Osteoblast (primary cell): Measurements from ENCODE around the gene PRCC. TPM values are rescaled to one million over a fixed set of nuclear protein-coding genes. Genes with fewer than 3 reads are reported as not detected.

Source experiments
- DNase-seq: peaks from one replicate; pipeline ENCODE4 v3.0.0; 2011; ENCODE audit warnings: low spot score, mixed read lengths; ENCODE audit not compliant: insufficient read length; ENCODE audit errors: missing footprints
- H2AFZ ChIP-seq: 2 replicates; pipeline ENCODE4 v1.6.0; 2011; ENCODE audit warnings: mild to moderate bottlenecking, low read length
- H3K27ac ChIP-seq: 2 replicates; pipeline ENCODE4 v1.5.1; 2011; ENCODE audit warnings: mild to moderate bottlenecking, low read depth, low read length, moderate library complexity
- H3K27me3 ChIP-seq: 2 replicates; pipeline ENCODE4 v1.6.0; 2012; ENCODE audit warnings: mild to moderate bottlenecking, control low read depth, inconsistent platforms, low read length, moderate library complexity; ENCODE audit not compliant: insufficient read depth
- H3K36me3 ChIP-seq: 2 replicates; pipeline ENCODE4 v1.5.1; 2011; ENCODE audit warnings: mild to moderate bottlenecking, low read length, control low read depth, moderate library complexity; ENCODE audit not compliant: insufficient read depth
- H3K4me1 ChIP-seq: 2 replicates; pipeline ENCODE4 v1.5.1; 2011; ENCODE audit warnings: mild to moderate bottlenecking, low read length, control low read depth, moderate library complexity; ENCODE audit not compliant: insufficient read depth
- H3K4me2 ChIP-seq: 2 replicates; pipeline ENCODE4 v1.6.0; 2011; ENCODE audit warnings: mild to moderate bottlenecking, low read length; ENCODE audit not compliant: insufficient read depth
- H3K4me3 ChIP-seq: fragments of 200-600 bp; sonication (generic); 3 replicates; pipeline ENCODE4 v1.5.1; 2012; ENCODE audit warnings: mild to moderate bottlenecking, low read length, inconsistent platforms; ENCODE audit not compliant: insufficient read depth
- H3K79me2 ChIP-seq: 2 replicates; pipeline ENCODE4 v1.6.0; 2012; ENCODE audit warnings: mild to moderate bottlenecking, low read length, control low read depth, inconsistent platforms; ENCODE audit not compliant: insufficient read depth
- H3K9me3 ChIP-seq: 2 replicates; pipeline ENCODE4 v1.5.1; 2011; ENCODE audit warnings: low read depth, low read length, control low read depth
- H4K20me1 ChIP-seq: 2 replicates; pipeline ENCODE4 v1.6.0; 2012; ENCODE audit warnings: mild to moderate bottlenecking, low read length, control low read depth; ENCODE audit not compliant: insufficient read depth
- CTCF ChIP-seq: IDR thresholded peaks from 2 replicates; pipeline ENCODE4 v1.5.1; 2011; ENCODE audit warnings: mild to moderate bottlenecking, low read depth, low read length, moderate library complexity; ENCODE audit errors: extremely low read depth
- total RNA-seq: library from RNA; depleted of rRNA; stranded (reverse); fragments of >200 nt; gene quantifications from 2 replicates; pipeline ENCODE4 v1.2.3, GENCODE V29; 2012

PRCC gene
- total RNA-seq, 1 donor = 22.8 TPM

GRCh38 chr1:156812293-156812990 is 45.1 kb downstream of the PRCC start:
- H4K20me1 ChIP-seq = no peaks in the 10 kb centered on the region
- peaks cover 38% of the 10 kb centered on the region for H3K4me1 ChIP-seq
- H3K4me3 ChIP-seq = no peak overlapping the region
- no peak for TF ChIP-seq CTCF
- no peak overlapping the region for H3K27ac ChIP-seq
- H2AFZ ChIP-seq = no peak overlapping the region
- no peaks in the 10 kb centered on the region for H3K36me3 ChIP-seq
- H3K79me2 ChIP-seq = no peaks in the 10 kb centered on the region
- no peaks in the 10 kb centered on the region for H3K27me3 ChIP-seq
- no peaks in the 10 kb centered on the region for H3K9me3 ChIP-seq
- no peak for DNase-seq
- H3K4me2 ChIP-seq = no peak overlapping the region

DNA sequence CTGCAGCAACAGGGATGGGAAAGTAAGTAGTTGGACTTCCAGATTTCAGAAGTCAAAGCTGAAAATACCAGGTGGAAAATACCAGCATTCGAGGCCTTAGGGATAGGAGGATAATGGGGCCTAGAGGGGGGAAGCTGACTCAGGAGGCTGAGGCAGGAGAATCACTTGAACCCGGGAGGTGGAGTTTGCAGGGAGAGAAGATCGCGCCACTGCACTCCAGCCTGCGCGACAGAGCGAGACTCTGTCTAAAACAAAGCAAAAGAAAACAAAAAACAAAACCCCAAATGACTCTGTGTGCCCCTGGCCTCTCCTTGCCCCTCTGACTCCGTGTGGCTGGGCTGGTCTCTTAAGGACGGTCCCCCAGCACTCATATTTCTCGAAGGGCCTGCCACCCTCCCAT is 46.0 kb downstream of the PRCC start:
- peak overlapping the region; percentile 85 for H2AFZ ChIP-seq
- H3K4me3 ChIP-seq = peak overlapping the region; percentile 73

DNA sequence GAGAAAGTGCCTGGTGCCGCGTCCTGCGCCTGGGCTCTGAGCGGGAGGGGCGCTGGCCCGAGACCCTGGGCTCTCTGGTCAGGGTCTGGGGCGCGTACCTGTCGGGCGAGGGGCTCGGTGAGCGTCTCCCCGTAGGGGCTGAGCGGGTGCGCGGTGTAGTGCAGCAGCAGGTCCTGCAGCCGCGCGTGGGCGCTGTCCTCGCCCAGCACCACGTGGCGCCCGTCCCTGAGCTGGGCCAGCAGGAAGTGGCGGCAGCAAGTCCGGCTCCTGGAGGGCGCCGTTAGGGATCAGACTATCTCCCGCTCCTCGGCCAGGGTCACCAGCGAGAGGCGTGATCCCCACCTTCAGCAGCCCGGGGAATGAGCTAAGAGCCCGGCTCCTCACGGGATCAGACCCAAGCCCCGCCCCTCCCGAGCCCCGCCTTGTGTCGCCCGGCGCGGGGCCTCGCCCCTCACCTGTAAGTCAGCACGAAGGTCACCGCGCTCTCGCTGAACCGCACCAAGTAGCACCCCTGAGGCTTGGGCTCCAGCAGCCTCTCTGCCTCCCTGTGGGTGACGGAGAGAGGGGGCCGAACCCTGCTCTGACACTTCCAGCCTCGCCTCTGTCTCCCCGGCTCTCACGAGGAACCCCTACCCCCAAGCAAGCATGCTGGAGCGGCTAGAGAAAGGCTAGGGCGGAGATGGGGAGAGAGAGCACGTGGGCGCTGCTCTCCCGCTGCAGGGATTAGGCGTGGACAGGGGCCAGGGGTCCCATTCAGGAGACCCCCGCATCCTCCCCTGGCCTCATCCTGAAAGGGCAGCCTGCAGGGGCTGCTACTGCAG is 46.6 kb downstream of the PRCC start:
- Histone ChIP-seq H3K4me3 (peak overlapping the region; percentile 73), H3K79me2 (no peaks in the 10 kb centered on the region), H3K4me2 (peak overlapping the region; percentile 90), H3K27ac (peak overlapping the region; percentile 39), H4K20me1 (no peaks in the 10 kb centered on the region), H2AFZ (peak overlapping the region; percentile 85), H3K36me3 (no peaks in the 10 kb centered on the region), H3K27me3 (no peaks in the 10 kb centered on the region), H3K9me3 (no peaks in the 10 kb centered on the region), H3K4me1 (peaks cover 35% of the 10 kb centered on the region)
- DNase-seq = peak; percentile 94
- peak; percentile 43 for TF ChIP-seq CTCF

More for the DNA sequence above, 46.0 kb downstream of the PRCC start:
- H4K20me1 ChIP-seq = no peaks in the 10 kb centered on the region
- H3K27me3 ChIP-seq = no peaks in the 10 kb centered on the region
- H3K9me3 ChIP-seq = no peaks in the 10 kb centered on the region
- TF ChIP-seq CTCF = no peak
- peak overlapping the region; percentile 39 for H3K27ac ChIP-seq
- H3K4me2 ChIP-seq = peak overlapping the region; percentile 90
- H3K4me1 ChIP-seq = peaks cover 35% of the 10 kb centered on the region
- H3K79me2 ChIP-seq = no peaks in the 10 kb centered on the region
- H3K36me3 ChIP-seq = no peaks in the 10 kb centered on the region
- no peak for DNase-seq
